Measurements from ENCODE around the gene SLC1A1. TPM values are rescaled to one million over a fixed set of nuclear protein-coding genes. Genes with fewer than 3 reads are reported as not detected.

The SLC1A1 gene
- total RNA-seq, 1 experiment from 2014 or later, result 0.05 TPM

- TF ChIP-seq SIN3A (IDR thresholded peaks at IDR 0.05; ENCODE audit: borderline replicate concordance, insufficient read depth, low read depth, low read length) (no peak), POLR2AphosphoS5 (IDR thresholded peaks at IDR 0.05; ENCODE audit: low read depth, low read length) (no peak)
- in situ Hi-C loops (cut with HindIII; ENCODE audit: low pct_unique_long_range_greater_than_20kb, low sequenced_read_pairs), result no loop called here
- H3K4me3 ChIP-seq (ENCODE audit: low read depth in 2 of 2, low read length in 2 of 2), result no peak overlapping the region
- H3K4me1 ChIP-seq (ENCODE audit: control insufficient read depth, insufficient read depth, low read length), result no peaks in the 10 kb centered on the region
- H3K9me3 ChIP-seq (ENCODE audit: control insufficient read depth, insufficient read depth, low read depth, low read length), result no peaks in the 10 kb centered on the region
- no peak for DNase-seq (ENCODE audit: low read depth, low spot score)
- BruUV-seq (replicated peaks), result no TSS peak
- ChIA-PET POLR2A (no interaction called here), CTCF (no interaction called here)
- intact Hi-C loops (cut with micrococcal nuclease; ENCODE audit: unreplicated experiment), result no loop called here
- H3K27me3 ChIP-seq (ENCODE audit: control insufficient read depth, insufficient read depth, low read length), result no peaks in the 10 kb centered on the region
- no peak for ATAC-seq
- no peaks in the 10 kb centered on the region for H3K36me3 ChIP-seq (ENCODE audit: control insufficient read depth, insufficient read depth, low read length)
- H3K27ac ChIP-seq (ENCODE audit: low read length), result no peak overlapping the region
Observed at GRCh38 chr9:4581861-4582565, 91.7 kb downstream of the SLC1A1 start.

- H3K36me3 ChIP-seq (ENCODE audit: control insufficient read depth, insufficient read depth, low read length), result no peaks in the 10 kb centered on the region
- ChIA-PET CTCF (no interaction called here), POLR2A (no interaction called here)
- DNase-seq (ENCODE audit: low read depth, low spot score) (no peak), ATAC-seq (no peak)
- no peak for TF ChIP-seq CTCF (IDR thresholded peaks at IDR 0.05)
- TF ChIP-seq TCF7L2 (IDR thresholded peaks at IDR 0.05; ENCODE audit: low read depth, low read length), result no peak
- no peak for TF ChIP-seq REST (IDR thresholded peaks at IDR 0.05; ENCODE audit: insufficient read depth in 1 of 2, low read depth in 2 of 2, low read length in 1 of 2)
- no peak overlapping the region for H3K4me3 ChIP-seq (ENCODE audit: low read depth in 2 of 2, low read length in 2 of 2)
- no peaks in the 10 kb centered on the region for H3K4me1 ChIP-seq (ENCODE audit: control insufficient read depth, insufficient read depth, low read length)
- no peaks in the 10 kb centered on the region for H3K9me3 ChIP-seq (ENCODE audit: control insufficient read depth, insufficient read depth, low read depth, low read length)
- in situ Hi-C loops (cut with HindIII; ENCODE audit: low pct_unique_long_range_greater_than_20kb, low sequenced_read_pairs) (no loop called here), intact Hi-C loops (cut with micrococcal nuclease; ENCODE audit: unreplicated experiment) (no loop called here)
- no peaks in the 10 kb centered on the region for H3K27me3 ChIP-seq (ENCODE audit: control insufficient read depth, insufficient read depth, low read length)
- no TSS peak for BruUV-seq (replicated peaks)
- H3K27ac ChIP-seq (ENCODE audit: low read length), result no peak overlapping the region
Observed at GRCh38 chr9:4583001-4583400, 92.7 kb downstream of the SLC1A1 start.

GRCh38 chr9:4584636-4585035, 94.4 kb downstream of the SLC1A1 start:
- H3K9me3 ChIP-seq (ENCODE audit: control insufficient read depth, insufficient read depth, low read depth, low read length), result no peaks in the 10 kb centered on the region
- POLR2A ChIA-PET, result no interaction called here
- no peaks in the 10 kb centered on the region for H3K36me3 ChIP-seq (ENCODE audit: control insufficient read depth, insufficient read depth, low read length)
- ATAC-seq, result no peak
- no peaks in the 10 kb centered on the region for H3K27me3 ChIP-seq (ENCODE audit: control insufficient read depth, insufficient read depth, low read length)
- intact Hi-C loops (cut with micrococcal nuclease; ENCODE audit: unreplicated experiment) (no loop called here), in situ Hi-C loops (cut with HindIII; ENCODE audit: low pct_unique_long_range_greater_than_20kb, low sequenced_read_pairs) (no loop called here)
- H3K4me1 ChIP-seq (ENCODE audit: control insufficient read depth, insufficient read depth, low read length), result no peaks in the 10 kb centered on the region
- no peak overlapping the region for H3K4me3 ChIP-seq (ENCODE audit: low read depth in 2 of 2, low read length in 2 of 2)
- no peak overlapping the region for H3K27ac ChIP-seq (ENCODE audit: low read length)
- BruUV-seq (replicated peaks), result no TSS peak
- no peak for DNase-seq (ENCODE audit: low read depth, low spot score)
- TF ChIP-seq CTCF (IDR thresholded peaks at IDR 0.05) (no peak), SIN3A (IDR thresholded peaks at IDR 0.05; ENCODE audit: borderline replicate concordance, insufficient read depth, low read depth, low read length) (no peak), POLR2AphosphoS5 (IDR thresholded peaks at IDR 0.05; ENCODE audit: low read depth, low read length) (no peak), REST (IDR thresholded peaks at IDR 0.05; ENCODE audit: insufficient read depth in 1 of 2, low read depth in 2 of 2, low read length in 1 of 2) (no peak), TCF7L2 (IDR thresholded peaks at IDR 0.05; ENCODE audit: low read depth, low read length) (no peak)
- CTCF ChIA-PET, result no interaction called here

Measured in Panc1 (cell line).